ENCODE results near the gene ITGB8.

The ITGB8 gene

GRCh38 chr7:20314198-20314597, 16.5 kb upstream of the ITGB8 start:
- no peak overlapping the region for H3K4me3 ChIP-seq
- H3K4me1 ChIP-seq, result peaks cover 3% of the 10 kb centered on the region; the same call in 1 of the 2 replicates
- no peaks in the 10 kb centered on the region for H3K36me3 ChIP-seq (replicated peaks)
- in situ Hi-C loops (cut with MboI; ENCODE audit: low sequenced_read_pairs), result no loop called here
- H3K27me3 ChIP-seq (ENCODE audit: low read depth), result no peaks in the 10 kb centered on the region
- DNase-seq (ENCODE audit: low spot score in 2 of 2), result no peak
- no peaks in the 10 kb centered on the region for H3K9me3 ChIP-seq

GRCh38 chr7:20316706-20317105, 14.0 kb upstream of the ITGB8 start:
- in situ Hi-C loops (cut with MboI; ENCODE audit: low sequenced_read_pairs), result no loop called here
- no peaks in the 10 kb centered on the region for H3K36me3 ChIP-seq (replicated peaks)
- H3K27me3 ChIP-seq (ENCODE audit: low read depth), result no peaks in the 10 kb centered on the region
- no peak for DNase-seq (ENCODE audit: low spot score in 2 of 2)
- H3K4me1 ChIP-seq, result no peaks in the 10 kb centered on the region
- H3K9me3 ChIP-seq, result no peaks in the 10 kb centered on the region
- no peak overlapping the region for H3K4me3 ChIP-seq

- in situ Hi-C loops (cut with MboI; ENCODE audit: low sequenced_read_pairs), result no loop called here
- Histone ChIP-seq H3K4me1 (no peaks in the 10 kb centered on the region), H3K36me3 (replicated peaks) (no peaks in the 10 kb centered on the region), H3K9me3 (no peaks in the 10 kb centered on the region), H3K27me3 (ENCODE audit: low read depth) (no peaks in the 10 kb centered on the region), H3K4me3 (no peak overlapping the region)
- no peak for DNase-seq (ENCODE audit: low spot score in 2 of 2)
Measured at GRCh38 chr7:20317413-20317812, 13.3 kb upstream of the ITGB8 start.

GRCh38 chr7:20318933-20319332, 11.8 kb upstream of the ITGB8 start:
- Histone ChIP-seq H3K4me3 (no peak overlapping the region), H3K36me3 (replicated peaks) (no peaks in the 10 kb centered on the region), H3K9me3 (no peaks in the 10 kb centered on the region), H3K27me3 (ENCODE audit: low read depth) (no peaks in the 10 kb centered on the region), H3K4me1 (peaks cover 6% of the 10 kb centered on the region)
- no peak for DNase-seq (ENCODE audit: low spot score in 2 of 2)
- in situ Hi-C loops (cut with MboI; ENCODE audit: low sequenced_read_pairs), result no loop called here

- Histone ChIP-seq H3K27me3 (ENCODE audit: low read depth) (no peaks in the 10 kb centered on the region), H3K9me3 (no peaks in the 10 kb centered on the region), H3K4me3 (no peak overlapping the region), H3K4me1 (peaks cover 8% of the 10 kb centered on the region), H3K36me3 (replicated peaks) (no peaks in the 10 kb centered on the region)
- in situ Hi-C loops (cut with MboI; ENCODE audit: low sequenced_read_pairs), result no loop called here
- no peak for DNase-seq (ENCODE audit: low spot score in 2 of 2)
Measured at GRCh38 chr7:20320322-20320721, 10.4 kb upstream of the ITGB8 start.

- H3K27me3 ChIP-seq (ENCODE audit: low read depth), result no peaks in the 10 kb centered on the region
- no peak for DNase-seq (ENCODE audit: low spot score in 2 of 2)
- H3K36me3 ChIP-seq (replicated peaks), result no peaks in the 10 kb centered on the region
- in situ Hi-C loops (cut with MboI; ENCODE audit: low sequenced_read_pairs), result no loop called here
- peaks cover 8% of the 10 kb centered on the region for H3K4me1 ChIP-seq
- no peaks in the 10 kb centered on the region for H3K9me3 ChIP-seq
- H3K4me3 ChIP-seq, result no peak overlapping the region
Measured at GRCh38 chr7:20320786-20321185, 9.9 kb upstream of the ITGB8 start.

- Histone ChIP-seq H3K4me3 (no peak overlapping the region), H3K27me3 (ENCODE audit: low read depth) (no peaks in the 10 kb centered on the region), H3K9me3 (no peaks in the 10 kb centered on the region), H3K4me1 (peaks cover 8% of the 10 kb centered on the region), H3K36me3 (replicated peaks) (no peaks in the 10 kb centered on the region)
- in situ Hi-C loops (cut with MboI; ENCODE audit: low sequenced_read_pairs), result no loop called here
- DNase-seq (ENCODE audit: low spot score in 2 of 2), result peak; percentile 26 to 73
Measured at GRCh38 chr7:20323595-20323994, 7.1 kb upstream of the ITGB8 start.

GRCh38 chr7:20326342-20326741, 4.4 kb upstream of the ITGB8 start:
- no peaks in the 10 kb centered on the region for H3K36me3 ChIP-seq (replicated peaks)
- in situ Hi-C loops (cut with MboI; ENCODE audit: low sequenced_read_pairs), result no loop called here
- H3K4me1 ChIP-seq, result peaks cover 11% of the 10 kb centered on the region
- no peaks in the 10 kb centered on the region for H3K27me3 ChIP-seq (ENCODE audit: low read depth)
- H3K4me3 ChIP-seq, result no peak overlapping the region
- H3K9me3 ChIP-seq, result no peaks in the 10 kb centered on the region
- DNase-seq (ENCODE audit: low spot score in 2 of 2), result no peak

GRCh38 chr7:20327055-20327454, 3.6 kb upstream of the ITGB8 start:
- in situ Hi-C loops (cut with MboI; ENCODE audit: low sequenced_read_pairs), result no loop called here
- H3K27me3 ChIP-seq (ENCODE audit: low read depth), result no peaks in the 10 kb centered on the region
- no peaks in the 10 kb centered on the region for H3K36me3 ChIP-seq (replicated peaks)
- DNase-seq (ENCODE audit: low spot score in 2 of 2), result no peak
- H3K4me3 ChIP-seq, result no peak overlapping the region
- peaks cover 14% of the 10 kb centered on the region for H3K4me1 ChIP-seq
- H3K9me3 ChIP-seq, result no peaks in the 10 kb centered on the region

- H3K4me1 ChIP-seq, result peaks cover 14% of the 10 kb centered on the region
- H3K27me3 ChIP-seq (ENCODE audit: low read depth), result no peaks in the 10 kb centered on the region
- in situ Hi-C loops (cut with MboI; ENCODE audit: low sequenced_read_pairs), result no loop called here
- H3K9me3 ChIP-seq, result no peaks in the 10 kb centered on the region
- no peak for DNase-seq (ENCODE audit: low spot score in 2 of 2)
- H3K4me3 ChIP-seq, result no peak overlapping the region
- no peaks in the 10 kb centered on the region for H3K36me3 ChIP-seq (replicated peaks)
Measured at GRCh38 chr7:20328027-20328426, 2.7 kb upstream of the ITGB8 start.

GRCh38 chr7:20328692-20329091, 2.0 kb upstream of the ITGB8 start:
- in situ Hi-C loops (cut with MboI; ENCODE audit: low sequenced_read_pairs), result no loop called here

GRCh38 chr7:20329389-20330238, 1.1 kb upstream of the ITGB8 start:
- H3K9me3 ChIP-seq, result no peaks in the 10 kb centered on the region
- peak overlapping the region; percentile 40 for H3K4me3 ChIP-seq
- in situ Hi-C loops (cut with MboI; ENCODE audit: low sequenced_read_pairs), result no loop called here
- H3K4me1 ChIP-seq, result peaks cover 10% of the 10 kb centered on the region
- H3K27me3 ChIP-seq (ENCODE audit: low read depth), result no peaks in the 10 kb centered on the region
- DNase-seq (ENCODE audit: low spot score in 2 of 2), result peak; percentile 76 to 79
- no peaks in the 10 kb centered on the region for H3K36me3 ChIP-seq (replicated peaks)

More at GRCh38 chr7:20328692-20329091, 2.0 kb upstream of the ITGB8 start:
- Histone ChIP-seq H3K4me1 (peaks cover 14% of the 10 kb centered on the region), H3K36me3 (replicated peaks) (no peaks in the 10 kb centered on the region), H3K9me3 (no peaks in the 10 kb centered on the region), H3K27me3 (ENCODE audit: low read depth) (no peaks in the 10 kb centered on the region), H3K4me3 (no peak overlapping the region)
- no peak for DNase-seq (ENCODE audit: low spot score in 2 of 2)

GRCh38 chr7:20330928-20331909, 519 bp downstream of the ITGB8 start:
- in situ Hi-C loops (cut with MboI; ENCODE audit: low sequenced_read_pairs), result no loop called here
- peak; percentile 84 to 89 for DNase-seq (ENCODE audit: low spot score in 2 of 2)
- H3K36me3 ChIP-seq (replicated peaks), result no peaks in the 10 kb centered on the region
- peak overlapping the region; percentile 40 for H3K4me3 ChIP-seq
- no peaks in the 10 kb centered on the region for H3K9me3 ChIP-seq
- H3K4me1 ChIP-seq, result peaks cover 10% of the 10 kb centered on the region
- H3K27me3 ChIP-seq (ENCODE audit: low read depth), result no peaks in the 10 kb centered on the region

All from HAP-1 (cell line).